Measurements from ENCODE around the gene IDH2. TPM values are rescaled to one million over a fixed set of nuclear protein-coding genes. Genes with fewer than 3 reads are reported as not detected.

Gene IDH2
- total and polyA plus RNA-seq, 2 experiments from 2014 or later, result 67.7 to 104 TPM

DNA sequence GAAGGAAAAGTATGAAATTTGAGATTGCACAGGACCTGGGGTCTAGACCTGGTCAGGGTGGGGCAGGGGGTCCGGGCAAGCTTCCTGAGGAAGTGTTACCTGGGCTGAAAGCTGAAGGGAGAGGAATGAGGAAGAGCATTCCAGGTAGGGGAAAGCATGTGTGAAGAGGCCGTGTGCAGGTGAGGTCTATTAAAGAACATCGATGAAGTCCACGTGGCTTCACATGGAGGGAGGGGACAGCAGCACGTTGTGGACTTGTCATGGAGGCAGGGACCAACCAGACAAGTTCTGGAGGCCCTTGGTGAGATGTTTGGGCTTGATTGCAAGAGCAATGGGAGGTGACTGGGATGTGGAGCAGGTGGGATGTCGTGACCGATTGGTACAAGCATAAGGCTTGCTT lies 47.1 kb downstream of the IDH2 start:
- TF ChIP-seq EZH2 (IDR thresholded peaks at IDR 0.05; ENCODE audit: insufficient read depth, poor library complexity, severe bottlenecking), result no peak
- TF ChIP-seq EZH2phosphoT487 (IDR thresholded peaks at IDR 0.05; ENCODE audit: insufficient read depth, low read depth), result no peak
- Histone ChIP-seq H3K9me2 (ENCODE audit: insufficient read depth) (no peaks in the 10 kb centered on the region), H3K27ac (no peak overlapping the region), H3K4me1 (ENCODE audit: insufficient read depth) (no peaks in the 10 kb centered on the region), H3K36me3 (ENCODE audit: low read depth) (no peaks in the 10 kb centered on the region), H3F3A (ENCODE audit: insufficient read depth) (no peaks in the 10 kb centered on the region), H3K4me3 (no peak overlapping the region), H3K27me3 (replicated peaks; ENCODE audit: insufficient read depth) (no peaks in the 10 kb centered on the region), H3K79me2 (ENCODE audit: insufficient read depth) (peaks cover 40% of the 10 kb centered on the region), H3K9ac (no peak overlapping the region), H3K4me2 (ENCODE audit: unreplicated experiment) (no peak overlapping the region), H2AFZ (no peak overlapping the region), H4K20me1 (ENCODE audit: insufficient read depth) (no peaks in the 10 kb centered on the region), H3K9me3 (ENCODE audit: low read depth) (no peaks in the 10 kb centered on the region)
- no peak for DNase-seq
- in situ Hi-C loops (cut with MboI), result loop anchor here (25.0 kb wide), 1 partner anchor 293 kb away; the partner anchor contains the start of gene MESP1
- WGBS, 2 experiments (ENCODE audit: low coverage in 1 of 2, low lambda C conversion rate in 2 of 2, missing lambda C conversion rate in 2 of 2), result 75 to 83% methylated on average over 7 of the region's 7 CpGs

DNA sequence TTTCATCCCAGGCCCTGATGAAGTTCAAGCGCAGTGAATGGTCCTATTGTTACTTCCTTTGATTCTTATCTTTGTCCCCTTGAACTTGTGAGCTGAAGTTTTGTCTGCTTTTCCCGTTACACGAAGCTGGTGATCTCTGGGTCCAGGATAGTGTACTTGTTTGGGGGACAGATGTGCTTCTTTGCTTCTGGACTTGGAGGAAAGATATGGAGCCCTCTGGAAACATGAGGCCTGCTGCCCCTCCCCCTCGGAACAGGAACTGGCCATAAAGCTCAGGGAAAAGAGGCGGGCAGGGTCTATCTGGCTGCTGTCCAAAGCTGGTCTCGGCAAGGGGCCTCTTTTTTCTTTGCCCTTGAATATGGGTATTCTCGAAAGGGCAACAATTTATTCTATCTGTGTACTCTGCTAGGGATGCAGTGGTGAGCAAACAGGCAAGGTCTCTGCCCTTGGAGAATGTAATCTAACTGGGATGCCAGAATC lies 47.6 kb downstream of the IDH2 start:
- TF ChIP-seq EZH2phosphoT487 (IDR thresholded peaks at IDR 0.05; ENCODE audit: insufficient read depth, low read depth) (no peak), EZH2 (IDR thresholded peaks at IDR 0.05; ENCODE audit: insufficient read depth, poor library complexity, severe bottlenecking) (no peak)

DNA sequence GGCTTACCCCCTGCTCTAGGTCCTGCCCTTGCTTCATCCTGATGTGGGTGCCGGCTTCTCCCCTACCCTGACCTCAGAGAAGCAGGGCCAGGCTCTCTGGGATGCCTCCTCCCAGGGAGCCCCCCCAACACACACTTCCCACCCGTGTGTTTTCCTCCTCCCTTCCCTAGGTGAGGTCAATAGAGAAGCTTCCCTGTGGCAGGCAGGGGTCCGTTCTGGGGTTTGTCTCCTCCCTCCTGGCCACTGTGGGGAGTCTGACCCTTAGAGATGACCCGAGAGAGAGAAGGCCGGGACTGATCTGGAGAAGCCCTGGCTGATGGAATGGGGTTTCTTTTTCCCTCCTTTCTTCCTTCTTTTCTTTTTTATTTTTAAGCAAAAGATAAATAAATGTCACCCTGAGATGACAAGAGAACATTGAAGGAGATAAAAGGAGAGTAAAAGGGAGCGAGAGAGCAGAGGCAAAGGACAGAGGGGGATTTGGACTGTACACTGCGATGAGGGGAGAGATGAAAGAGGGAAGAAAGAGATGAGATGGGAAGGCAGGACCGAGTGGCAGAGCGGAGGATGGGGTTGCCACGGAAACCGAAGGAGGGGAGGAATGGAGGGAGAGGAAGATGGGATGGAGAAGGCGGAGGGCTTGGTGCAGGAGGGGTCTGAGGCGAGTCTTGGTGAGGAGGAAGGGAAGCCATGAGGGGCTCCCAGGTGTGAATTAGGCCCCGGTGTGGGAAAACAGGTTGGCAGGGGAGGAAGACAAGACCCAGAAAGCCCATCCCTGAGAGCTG lies 48.4 kb downstream of the IDH2 start:
- in situ Hi-C loops (cut with MboI), result loop anchor here (25.0 kb wide), 1 partner anchor 292 kb away; the partner anchor contains the start of gene MESP1
- no peak overlapping the region for H3K9ac ChIP-seq
- H3K4me3 ChIP-seq, result no peak overlapping the region
- no peak overlapping the region for H2AFZ ChIP-seq
- H3K9me2 ChIP-seq (ENCODE audit: insufficient read depth), result no peaks in the 10 kb centered on the region
- no peak overlapping the region for H3K4me2 ChIP-seq (ENCODE audit: unreplicated experiment)
- DNase-seq, result no peak
- H4K20me1 ChIP-seq (ENCODE audit: insufficient read depth), result no peaks in the 10 kb centered on the region
- no peaks in the 10 kb centered on the region for H3F3A ChIP-seq (ENCODE audit: insufficient read depth)
- H3K27me3 ChIP-seq (replicated peaks; ENCODE audit: insufficient read depth), result no peaks in the 10 kb centered on the region
- peaks cover 40% of the 10 kb centered on the region for H3K79me2 ChIP-seq (ENCODE audit: insufficient read depth)
- no peaks in the 10 kb centered on the region for H3K9me3 ChIP-seq (ENCODE audit: low read depth)
- no peaks in the 10 kb centered on the region for H3K4me1 ChIP-seq (ENCODE audit: insufficient read depth)
- no peaks in the 10 kb centered on the region for H3K36me3 ChIP-seq (ENCODE audit: low read depth)
- 83 to 87% methylated on average over 14 of the region's 14 CpGs for WGBS, 2 experiments (ENCODE audit: low coverage in 1 of 2, low lambda C conversion rate in 2 of 2, missing lambda C conversion rate in 2 of 2)
- no peak for TF ChIP-seq EZH2 (IDR thresholded peaks at IDR 0.05; ENCODE audit: insufficient read depth, poor library complexity, severe bottlenecking)
- no peak for TF ChIP-seq EZH2phosphoT487 (IDR thresholded peaks at IDR 0.05; ENCODE audit: insufficient read depth, low read depth)
- no peak overlapping the region for H3K27ac ChIP-seq

More for the DNA sequence above, 47.6 kb downstream of the IDH2 start:
- H4K20me1 ChIP-seq (ENCODE audit: insufficient read depth), result no peaks in the 10 kb centered on the region
- DNase-seq, result no peak
- no peaks in the 10 kb centered on the region for H3K36me3 ChIP-seq (ENCODE audit: low read depth)
- no peak overlapping the region for H3K4me2 ChIP-seq (ENCODE audit: unreplicated experiment)
- H3K9me2 ChIP-seq (ENCODE audit: insufficient read depth), result no peaks in the 10 kb centered on the region
- no peak overlapping the region for H3K9ac ChIP-seq
- no peak overlapping the region for H2AFZ ChIP-seq
- no peaks in the 10 kb centered on the region for H3K9me3 ChIP-seq (ENCODE audit: low read depth)
- no peaks in the 10 kb centered on the region for H3K27me3 ChIP-seq (replicated peaks; ENCODE audit: insufficient read depth)
- H3K4me1 ChIP-seq (ENCODE audit: insufficient read depth), result no peaks in the 10 kb centered on the region
- in situ Hi-C loops (cut with MboI), result loop anchor here (25.0 kb wide), 1 partner anchor 292 kb away; the partner anchor contains the start of gene MESP1
- H3F3A ChIP-seq (ENCODE audit: insufficient read depth), result no peaks in the 10 kb centered on the region
- peaks cover 40% of the 10 kb centered on the region for H3K79me2 ChIP-seq (ENCODE audit: insufficient read depth)
- H3K4me3 ChIP-seq, result no peak overlapping the region
- no peak overlapping the region for H3K27ac ChIP-seq
- WGBS, 2 experiments (ENCODE audit: low coverage in 1 of 2, low lambda C conversion rate in 2 of 2, missing lambda C conversion rate in 2 of 2), result 75 to 80% methylated on average over 7 of the region's 7 CpGs

DNA sequence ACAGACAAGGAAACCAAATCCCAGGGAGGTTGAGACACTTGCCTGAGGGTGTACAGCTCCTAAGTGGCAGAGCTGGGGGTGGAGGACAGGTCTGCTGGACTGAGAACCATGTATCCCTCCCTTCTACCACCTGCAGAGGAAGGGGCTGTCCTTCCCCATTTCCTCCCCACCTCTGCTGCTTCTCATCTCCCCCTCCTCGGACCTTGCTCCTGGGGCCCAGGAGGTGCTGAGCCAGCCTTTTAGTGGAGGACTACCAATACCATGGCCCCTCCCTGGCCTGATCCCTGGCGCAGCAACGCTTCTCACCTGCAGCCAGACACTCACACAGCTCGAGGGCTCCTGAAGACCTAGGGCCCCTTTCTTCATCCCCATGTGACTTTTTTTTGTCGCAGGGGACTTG lies 50.4 kb downstream of the IDH2 start:
- peaks cover 57% of the 10 kb centered on the region for H3K79me2 ChIP-seq (ENCODE audit: insufficient read depth)
- no peak overlapping the region for H3K4me2 ChIP-seq (ENCODE audit: unreplicated experiment)
- H2AFZ ChIP-seq, result no peak overlapping the region
- H4K20me1 ChIP-seq (ENCODE audit: insufficient read depth), result no peaks in the 10 kb centered on the region
- H3K9me2 ChIP-seq (ENCODE audit: insufficient read depth), result no peaks in the 10 kb centered on the region
- no peak overlapping the region for H3K27ac ChIP-seq
- H3K36me3 ChIP-seq (ENCODE audit: low read depth), result no peaks in the 10 kb centered on the region
- in situ Hi-C loops (cut with MboI), result loop anchor here (25.0 kb wide), 1 partner anchor 290 kb away; the partner anchor contains the start of gene MESP1
- 94 to 97% methylated on average over 5 of the region's 5 CpGs for WGBS, 2 experiments (ENCODE audit: low coverage in 1 of 2, low lambda C conversion rate in 2 of 2, missing lambda C conversion rate in 2 of 2)
- no peaks in the 10 kb centered on the region for H3K9me3 ChIP-seq (ENCODE audit: low read depth)
- no peak for DNase-seq
- H3K9ac ChIP-seq, result no peak overlapping the region
- no peaks in the 10 kb centered on the region for H3F3A ChIP-seq (ENCODE audit: insufficient read depth)
- TF ChIP-seq EZH2phosphoT487 (IDR thresholded peaks at IDR 0.05; ENCODE audit: insufficient read depth, low read depth) (no peak), EZH2 (IDR thresholded peaks at IDR 0.05; ENCODE audit: insufficient read depth, poor library complexity, severe bottlenecking) (no peak)
- H3K4me1 ChIP-seq (ENCODE audit: insufficient read depth), result no peaks in the 10 kb centered on the region
- no peak overlapping the region for H3K4me3 ChIP-seq
- H3K27me3 ChIP-seq (replicated peaks; ENCODE audit: insufficient read depth), result no peaks in the 10 kb centered on the region
